Upper lobe of left lung (tissue), 6 donors: ENCODE results near the gene B3GALT5. TPM values are rescaled to one million over a fixed set of nuclear protein-coding genes. Genes with fewer than 3 reads are reported as not detected.
"Not testable (repeated sequence)": the region's sequence is repeated elsewhere in the genome, so short reads cannot be mapped to it uniquely, and the experiment has no call there.

Experiments used
- ATAC-seq, 2 donors: fragments of 200-7000 bp; cut with Tn5 transposase; one replicate each; pipeline ENCODE4 v1.9.1; 2022; ENCODE audit warnings: mild to moderate bottlenecking in 2 of 2, moderate library complexity in 2 of 2; ENCODE audit not compliant: low FRiP score in 2 of 2
- DNase-seq, 2 donors: peaks; one replicate each; pipeline ENCODE4 v3.0.0-alpha.2; 2019 to 2020
- H3K27ac ChIP-seq, 4 donors: fragments of 200-600 bp; sonication (generic); one replicate each; pipeline ENCODE4 v1.5.1; 2016 to 2019
- H3K27me3 ChIP-seq, 4 donors: fragments of 200-600 bp; sonication (generic); one replicate each; pipeline ENCODE4 v1.5.1; 2017 to 2019
- H3K36me3 ChIP-seq, 4 donors: fragments of 200-600 bp; sonication (generic); one replicate each; pipeline ENCODE4 v1.5.1; 2016 to 2019
- H3K4me1 ChIP-seq, 4 donors: fragments of 200-600 bp; sonication (generic); one replicate each; pipeline ENCODE4 v1.5.1; 2018 to 2019
- H3K4me3 ChIP-seq, 4 donors: fragments of 200-600 bp; sonication (generic); one replicate each; pipeline ENCODE4 v1.5.1; 2017 to 2019; ENCODE audit warnings: mild to moderate bottlenecking in 2 of 4, moderate library complexity in 1 of 4
- H3K9me3 ChIP-seq, 4 donors: fragments of 200-600 bp; sonication (generic); one replicate each; pipeline ENCODE4 v1.5.1; 2018 to 2019
- EP300 ChIP-seq, 4 donors: sonication (generic); formaldehyde crosslinking; IDR thresholded peaks; one replicate each; pipeline ENCODE4 v1.5.1; 2017; ENCODE audit warnings: antibody characterized with exemption in 4 of 4, control low read depth in 2 of 4
- POLR2A ChIP-seq, 4 donors: fragments of 450-650 bp; IDR thresholded peaks; one replicate each; pipeline ENCODE4 v1.5.1; 2016 to 2017; ENCODE audit warnings: antibody characterized with exemption in 4 of 4, mild to moderate bottlenecking in 2 of 4
- POLR2AphosphoS5 ChIP-seq, 2 donors: sonication (generic); formaldehyde crosslinking; IDR thresholded peaks; one replicate each; pipeline ENCODE4 v1.5.1; 2017; ENCODE audit warnings: antibody characterized with exemption in 2 of 2
- WGBS, 2 donors: methylation state at CpG; one replicate each; pipeline ENCODE4 v1.1.5; 2017 to 2018; 5-methylcytosine and 5-hydroxymethylcytosine counted together
- total RNA-seq, 6 donors: library from RNA; depleted of rRNA in 4 of 6; stranded (reverse); fragments of >200 nt in 4 of 6; gene quantifications; one replicate each; pipeline versions ENCODE4 v1.1.0 to v1.2.1, GENCODE V29; 2016 to 2021
- TF ChIP-seq, protein P1 (sequence below), 6 experiments: fragments of 450-650 bp in 4 of 6; fragments of 200-600 bp in 2 of 6; sonication (generic) in 2 of 6; IDR thresholded peaks; one replicate each; pipeline ENCODE4 v1.5.1; 2016 to 2019; ENCODE audit warnings: antibody characterized with exemption in 6 of 6
- donor health status: DM: no; HTN: no; CAD: no; lungs with moderate emphysema.
- donor health status: DM: no; HTN: yes; CAD: no; lungs with severe emphysema.

B3GALT5 gene
- total RNA-seq, 6 donors from 2014 or later = under 0.01 to 0.71 (median 0.09) TPM; not detected in 1

- Histone ChIP-seq H3K4me3 (no peak overlapping the region), H3K27ac (no peak overlapping the region), H3K36me3 (no peaks in the 10 kb centered on the region), H3K4me1 (no peaks in the 10 kb centered on the region), H3K9me3 (no peaks in the 10 kb centered on the region), H3K27me3 (no peaks in the 10 kb centered on the region)
- WGBS, 2 donors = 90 to 91% methylated on average over 3 of the region's 3 CpGs
- DNase-seq (no peak), ATAC-seq (no peak)
- no peak for TF ChIP-seq EP300 (IDR thresholded peaks at IDR 0.05)
- no peak for TF ChIP-seq POLR2A (IDR thresholded peaks at IDR 0.05)
- TF ChIP-seq, protein P1, sequence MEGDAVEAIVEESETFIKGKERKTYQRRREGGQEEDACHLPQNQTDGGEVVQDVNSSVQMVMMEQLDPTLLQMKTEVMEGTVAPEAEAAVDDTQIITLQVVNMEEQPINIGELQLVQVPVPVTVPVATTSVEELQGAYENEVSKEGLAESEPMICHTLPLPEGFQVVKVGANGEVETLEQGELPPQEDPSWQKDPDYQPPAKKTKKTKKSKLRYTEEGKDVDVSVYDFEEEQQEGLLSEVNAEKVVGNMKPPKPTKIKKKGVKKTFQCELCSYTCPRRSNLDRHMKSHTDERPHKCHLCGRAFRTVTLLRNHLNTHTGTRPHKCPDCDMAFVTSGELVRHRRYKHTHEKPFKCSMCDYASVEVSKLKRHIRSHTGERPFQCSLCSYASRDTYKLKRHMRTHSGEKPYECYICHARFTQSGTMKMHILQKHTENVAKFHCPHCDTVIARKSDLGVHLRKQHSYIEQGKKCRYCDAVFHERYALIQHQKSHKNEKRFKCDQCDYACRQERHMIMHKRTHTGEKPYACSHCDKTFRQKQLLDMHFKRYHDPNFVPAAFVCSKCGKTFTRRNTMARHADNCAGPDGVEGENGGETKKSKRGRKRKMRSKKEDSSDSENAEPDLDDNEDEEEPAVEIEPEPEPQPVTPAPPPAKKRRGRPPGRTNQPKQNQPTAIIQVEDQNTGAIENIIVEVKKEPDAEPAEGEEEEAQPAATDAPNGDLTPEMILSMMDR (IDR thresholded peaks at IDR 0.05) = no peak
- TF ChIP-seq POLR2AphosphoS5 (IDR thresholded peaks at IDR 0.05) = no peak
Observed at GRCh38 chr21:39576518-39577128, 36.1 kb upstream of the B3GALT5 start.

DNA sequence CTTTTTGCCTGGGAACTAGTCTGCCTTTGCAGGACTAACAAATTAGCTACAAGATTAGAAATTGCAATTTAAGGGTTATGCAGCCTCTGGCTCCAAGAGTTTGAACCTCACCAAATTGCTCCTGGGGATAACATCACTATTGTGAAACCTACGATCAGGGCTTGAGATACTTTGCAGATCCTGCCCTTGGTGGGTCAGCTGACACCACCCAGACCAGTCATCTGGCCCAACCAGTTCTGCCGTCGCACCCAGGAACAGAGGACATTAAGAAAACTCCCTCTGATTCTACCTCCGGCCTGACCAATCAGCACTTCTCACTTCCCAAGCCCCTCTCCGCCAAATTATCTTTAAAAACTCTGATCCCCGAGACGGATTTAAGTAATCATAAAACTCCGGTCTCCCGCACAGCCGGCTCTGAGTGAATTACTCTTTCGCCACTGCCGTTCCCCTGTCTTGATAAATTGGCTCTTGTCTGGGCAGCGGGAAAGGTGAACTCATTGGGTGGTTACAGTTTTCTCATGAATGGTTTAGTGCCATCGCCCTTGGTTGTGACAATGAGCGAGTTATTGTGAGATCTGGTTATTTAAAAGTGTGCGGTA lies 32.9 kb upstream of the B3GALT5 start:
- H3K27me3 ChIP-seq = no peaks in the 10 kb centered on the region
- no peak overlapping the region for H3K27ac ChIP-seq
- ATAC-seq = no peak
- DNase-seq = no peak
- H3K36me3 ChIP-seq = no peaks in the 10 kb centered on the region
- 88 to 91% methylated on average over 16 of the region's 16 CpGs for WGBS, 2 donors
- no peaks in the 10 kb centered on the region for H3K4me1 ChIP-seq
- H3K9me3 ChIP-seq = no peaks in the 10 kb centered on the region
- no peak overlapping the region for H3K4me3 ChIP-seq
- TF ChIP-seq, protein P1 (IDR thresholded peaks at IDR 0.05) = no peak
- no peak for TF ChIP-seq EP300 (IDR thresholded peaks at IDR 0.05)
- no peak for TF ChIP-seq POLR2AphosphoS5 (IDR thresholded peaks at IDR 0.05)
- TF ChIP-seq POLR2A (IDR thresholded peaks at IDR 0.05) = no peak

DNA sequence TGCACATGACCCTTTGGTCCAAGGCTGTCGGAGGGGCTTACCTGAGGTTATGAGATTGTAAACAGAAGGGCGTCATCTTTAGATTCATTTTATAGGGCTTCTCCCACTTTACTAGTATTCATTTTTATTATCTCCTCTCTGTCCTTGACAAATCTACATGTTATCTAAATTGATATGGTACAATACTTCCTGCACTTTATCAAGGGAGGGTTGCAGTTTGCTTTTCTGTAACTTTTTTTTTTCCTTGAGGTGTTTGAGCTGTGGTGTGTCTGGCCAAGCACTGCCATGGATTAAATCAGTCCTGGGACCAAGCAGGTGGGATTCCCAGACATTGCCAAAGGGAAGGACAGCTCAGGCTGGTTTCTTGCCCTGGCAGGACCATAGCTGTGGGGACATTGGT lies 32.0 kb upstream of the B3GALT5 start:
- Histone ChIP-seq H3K4me1 (no peaks in the 10 kb centered on the region), H3K9me3 (no peaks in the 10 kb centered on the region), H3K36me3 (no peaks in the 10 kb centered on the region), H3K27ac (no peak overlapping the region), H3K27me3 (no peaks in the 10 kb centered on the region), H3K4me3 (no peak overlapping the region)
- no peak for DNase-seq
- 46 to 85% methylated on average over 1 to 2 of the region's 2 CpGs for WGBS, 2 donors
- no peak for ATAC-seq
- TF ChIP-seq POLR2A (IDR thresholded peaks at IDR 0.05) = no peak
- TF ChIP-seq POLR2AphosphoS5 (IDR thresholded peaks at IDR 0.05) = no peak
- TF ChIP-seq EP300 (IDR thresholded peaks at IDR 0.05) = no peak
- TF ChIP-seq, protein P1 (IDR thresholded peaks at IDR 0.05) = no peak

DNA sequence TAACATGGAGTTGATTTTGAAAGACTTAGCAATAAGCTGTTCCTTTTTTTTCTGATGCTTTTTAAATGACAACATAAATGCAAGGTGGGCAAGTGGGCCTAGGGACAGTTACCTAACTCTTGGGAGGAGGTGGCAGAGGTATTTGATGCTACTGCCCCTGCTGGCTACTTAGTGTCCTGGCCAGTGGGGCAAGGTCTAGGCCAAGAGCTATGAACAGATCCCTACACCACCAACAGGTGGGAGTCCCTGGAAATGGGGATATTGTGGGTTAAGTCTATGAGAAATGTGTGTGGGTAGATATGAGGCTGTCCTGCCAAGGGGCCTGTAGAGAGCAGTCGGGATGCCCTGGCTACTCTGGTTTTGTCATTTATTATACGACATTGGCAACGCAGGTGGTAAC lies 31.3 kb upstream of the B3GALT5 start:
- H3K27me3 ChIP-seq = no peaks in the 10 kb centered on the region
- no peaks in the 10 kb centered on the region for H3K9me3 ChIP-seq
- no peaks in the 10 kb centered on the region for H3K36me3 ChIP-seq
- H3K4me3 ChIP-seq = no peak overlapping the region
- ATAC-seq (no peak), DNase-seq (no peak)
- H3K4me1 ChIP-seq = no peaks in the 10 kb centered on the region
- H3K27ac ChIP-seq = no peak overlapping the region
- TF ChIP-seq POLR2AphosphoS5 (IDR thresholded peaks at IDR 0.05) (no peak), EP300 (IDR thresholded peaks at IDR 0.05) (no peak), POLR2A (IDR thresholded peaks at IDR 0.05) (no peak)
- TF ChIP-seq, protein P1 (IDR thresholded peaks at IDR 0.05) = no peak
- WGBS, 2 donors = 95 to 97% methylated on average over 3 of the region's 3 CpGs

- H3K9me3 ChIP-seq = no peaks in the 10 kb centered on the region
- DNase-seq (no peak), ATAC-seq (no peak)
- no peak overlapping the region for H3K4me3 ChIP-seq
- H3K36me3 ChIP-seq = no peaks in the 10 kb centered on the region
- WGBS, 2 donors = 94 to 96% methylated on average over 4 of the region's 4 CpGs
- TF ChIP-seq, protein P1 (IDR thresholded peaks at IDR 0.05) = no peak
- TF ChIP-seq POLR2A (IDR thresholded peaks at IDR 0.05) (no peak), EP300 (IDR thresholded peaks at IDR 0.05) (no peak), POLR2AphosphoS5 (IDR thresholded peaks at IDR 0.05) (no peak)
- H3K27me3 ChIP-seq = no peaks in the 10 kb centered on the region
- no peak overlapping the region for H3K27ac ChIP-seq
- no peaks in the 10 kb centered on the region for H3K4me1 ChIP-seq
Observed at GRCh38 chr21:39582749-39583148, 30.0 kb upstream of the B3GALT5 start.

GRCh38 chr21:39583586-39583985 lies 29.2 kb upstream of the B3GALT5 start:
- not testable (repeated sequence) for H3K9me3 ChIP-seq, H3K27me3 ChIP-seq, DNase-seq, H3K36me3 ChIP-seq, ATAC-seq, H3K4me3 ChIP-seq, H3K4me1 ChIP-seq, H3K27ac ChIP-seq
- WGBS, 2 donors = 88 to 92% methylated on average over 2 of the region's 2 CpGs
